HG03520 (cell line): Measurements from ENCODE around the gene OR4D9.
A peak's percentile ranks its signal among the peaks of the same experiment; 100 is the strongest.

ENCODE experiments used
- ATAC-seq: cut with Tn5 transposase; IDR thresholded peaks from one replicate; pipeline ENCODE4 v1.9.1; 2021; ENCODE audit warnings: mild to moderate bottlenecking, moderate library complexity; ENCODE audit not compliant: unreplicated experiment

The OR4D9 gene

DNA sequence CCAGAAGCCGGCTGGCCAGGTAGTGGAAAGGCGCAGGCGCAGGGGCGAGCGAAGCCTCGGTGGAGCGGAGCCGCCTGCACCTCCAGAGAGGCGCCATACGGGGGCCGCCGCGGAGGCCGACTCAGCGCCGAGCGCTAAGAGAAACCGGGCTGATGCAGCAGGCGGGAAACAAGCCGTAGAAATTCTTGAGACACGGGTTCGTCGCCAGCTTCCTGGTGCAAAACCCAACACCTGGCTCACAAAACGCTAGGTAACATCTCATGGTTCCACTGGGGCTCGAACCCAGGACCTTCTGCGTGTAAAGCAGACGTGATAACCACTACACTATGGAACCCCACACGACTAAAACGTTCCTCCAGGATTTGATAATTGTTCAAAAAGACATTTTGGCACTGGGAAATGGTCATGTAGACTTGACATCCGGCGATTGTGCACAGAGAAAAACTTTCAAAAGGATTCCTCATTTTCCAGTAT is 39.1 kb downstream of the OR4D9 start:
- ATAC-seq = peak; percentile 83

DNA sequence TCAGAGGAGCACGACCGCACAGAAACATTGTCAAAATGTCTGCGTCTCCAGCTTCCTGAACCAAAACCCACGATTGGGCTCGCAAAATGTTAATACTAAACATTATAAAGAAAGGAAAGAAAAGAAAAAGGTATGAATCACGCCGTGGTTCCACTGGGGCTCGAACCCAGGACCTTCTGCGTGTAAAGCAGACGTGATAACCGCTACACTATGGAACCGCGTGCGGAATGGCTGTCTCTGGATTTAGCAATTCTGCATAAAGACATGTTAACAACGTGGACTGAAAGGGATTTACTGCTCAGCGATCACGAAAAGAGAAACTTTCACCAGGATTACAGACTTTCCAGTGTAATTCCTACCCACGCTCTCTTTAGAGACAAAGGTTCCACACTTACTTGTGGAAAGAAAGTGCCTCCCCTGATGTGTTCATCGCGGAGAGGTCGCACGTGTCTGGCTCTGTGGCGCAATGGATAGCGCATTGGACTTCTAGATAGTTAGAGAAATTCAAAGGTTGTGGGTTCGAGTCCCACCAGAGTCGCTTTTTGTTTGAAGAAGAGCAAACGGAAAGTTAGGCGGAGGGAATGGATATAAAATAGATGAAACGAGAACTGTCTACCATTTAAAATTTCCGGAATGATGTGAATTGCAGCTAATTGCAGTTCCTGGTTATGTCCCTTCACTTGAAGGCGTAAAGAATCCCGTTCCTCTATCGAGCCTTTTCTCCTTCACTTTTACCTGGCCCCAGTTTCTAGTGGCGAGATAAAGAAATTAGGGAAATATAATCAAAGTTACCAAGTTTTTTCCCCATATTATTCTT is 39.7 kb downstream of the OR4D9 start:
- peak; percentile 29 for ATAC-seq

DNA sequence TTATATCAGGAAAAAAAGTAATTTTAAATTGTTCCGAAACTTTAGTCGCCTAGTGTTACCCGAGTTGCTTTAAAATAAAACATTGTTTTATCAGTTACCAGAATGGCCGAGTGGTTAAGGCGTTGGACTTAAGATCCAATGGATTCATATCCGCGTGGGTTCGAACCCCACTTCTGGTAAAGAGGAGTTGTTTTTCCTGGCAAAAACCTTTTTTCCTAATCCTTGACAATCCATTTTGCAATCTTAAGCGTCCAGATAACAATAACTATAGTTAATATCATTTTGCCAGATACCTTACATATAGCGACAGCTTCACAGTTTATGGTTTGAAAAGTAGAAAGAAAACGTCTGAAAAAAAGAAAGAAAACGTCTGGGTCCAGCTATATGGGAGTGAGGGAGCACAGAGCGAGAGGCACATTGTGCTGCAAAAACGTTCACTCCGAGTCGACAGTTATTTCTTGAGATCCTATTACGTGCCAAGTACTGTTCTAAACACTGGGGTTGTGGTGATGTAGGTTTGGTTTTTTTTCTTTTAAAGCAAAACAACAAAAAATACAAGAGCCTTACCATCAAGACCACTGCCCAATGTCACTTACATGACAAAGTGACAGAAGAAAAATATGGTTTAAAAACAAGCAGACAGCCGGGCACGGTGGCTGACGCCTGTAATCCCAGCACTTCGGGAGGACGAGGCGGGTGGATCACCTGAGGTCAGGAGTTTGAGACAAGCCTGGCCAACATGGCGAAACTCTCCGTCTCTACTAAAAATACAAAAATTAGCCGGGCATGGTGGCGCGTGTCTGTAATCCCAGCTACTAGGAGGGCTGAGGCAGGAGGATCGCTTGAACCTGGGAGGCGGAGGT is 40.6 kb downstream of the OR4D9 start:
- ATAC-seq = no peak

DNA sequence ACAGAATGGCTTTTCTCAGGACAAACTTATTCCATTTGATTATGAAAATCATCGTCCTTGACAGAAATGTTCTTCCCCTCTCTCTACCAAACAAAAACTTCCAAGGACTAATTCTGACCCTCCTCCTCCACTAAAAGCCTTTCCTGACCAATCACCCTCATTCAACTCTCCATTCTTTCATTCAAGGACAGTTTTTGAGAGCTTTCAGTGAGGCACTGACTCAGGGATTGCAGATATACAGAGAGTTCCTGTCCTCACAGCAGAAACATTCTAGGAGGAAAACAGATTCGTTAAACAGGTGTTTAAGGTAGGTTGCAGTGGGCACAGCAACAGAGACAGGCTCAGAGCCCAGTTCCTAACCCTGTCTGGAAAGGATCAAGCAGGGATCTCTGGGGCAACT is 41.5 kb downstream of the OR4D9 start:
- ATAC-seq = no peak

DNA sequence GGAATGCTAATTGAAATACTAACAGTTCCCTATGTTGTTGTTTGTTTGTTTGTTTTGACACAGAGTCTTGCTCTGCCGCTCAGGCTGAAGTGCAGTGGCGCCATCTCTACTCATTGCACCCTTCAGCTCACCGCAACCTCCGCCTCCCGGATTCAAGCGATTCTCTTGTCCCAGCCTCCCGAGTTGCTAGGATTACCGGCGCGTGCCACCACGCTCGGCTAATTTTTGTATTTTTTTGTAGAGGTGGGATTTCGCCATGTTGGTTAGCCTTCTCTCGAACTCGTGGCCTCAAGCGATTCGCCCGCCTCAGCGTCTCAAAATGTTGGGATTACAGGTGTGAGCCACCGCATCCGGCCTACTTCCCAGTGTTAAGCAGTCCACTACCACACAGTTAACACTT is 42.0 kb downstream of the OR4D9 start:
- no peak for ATAC-seq

DNA sequence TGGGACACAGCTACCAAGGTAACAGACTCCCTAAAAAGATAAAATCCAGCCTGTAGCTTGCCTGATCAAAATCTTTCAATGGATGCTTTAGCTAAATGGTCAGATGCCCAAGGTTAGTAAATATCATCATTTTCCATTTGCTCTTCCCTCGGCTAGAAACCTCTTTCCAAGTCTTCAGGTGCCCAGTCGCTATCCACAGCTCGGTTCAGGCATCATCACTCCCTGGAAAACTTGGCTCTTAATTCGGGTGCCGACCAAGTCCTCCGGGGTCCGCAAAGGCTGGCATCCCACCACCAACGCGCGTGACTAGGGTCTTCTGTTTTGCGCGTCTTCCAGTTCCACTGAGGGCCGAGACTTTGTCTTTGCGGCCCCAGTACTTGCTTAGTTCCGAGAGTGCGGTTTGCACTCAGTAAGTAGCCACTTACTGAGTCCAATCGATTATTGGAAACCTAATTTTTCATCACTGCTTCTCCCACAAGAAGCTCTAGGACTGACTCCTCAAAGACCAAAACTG is 44.3 kb downstream of the OR4D9 start:
- ATAC-seq = no peak

DNA sequence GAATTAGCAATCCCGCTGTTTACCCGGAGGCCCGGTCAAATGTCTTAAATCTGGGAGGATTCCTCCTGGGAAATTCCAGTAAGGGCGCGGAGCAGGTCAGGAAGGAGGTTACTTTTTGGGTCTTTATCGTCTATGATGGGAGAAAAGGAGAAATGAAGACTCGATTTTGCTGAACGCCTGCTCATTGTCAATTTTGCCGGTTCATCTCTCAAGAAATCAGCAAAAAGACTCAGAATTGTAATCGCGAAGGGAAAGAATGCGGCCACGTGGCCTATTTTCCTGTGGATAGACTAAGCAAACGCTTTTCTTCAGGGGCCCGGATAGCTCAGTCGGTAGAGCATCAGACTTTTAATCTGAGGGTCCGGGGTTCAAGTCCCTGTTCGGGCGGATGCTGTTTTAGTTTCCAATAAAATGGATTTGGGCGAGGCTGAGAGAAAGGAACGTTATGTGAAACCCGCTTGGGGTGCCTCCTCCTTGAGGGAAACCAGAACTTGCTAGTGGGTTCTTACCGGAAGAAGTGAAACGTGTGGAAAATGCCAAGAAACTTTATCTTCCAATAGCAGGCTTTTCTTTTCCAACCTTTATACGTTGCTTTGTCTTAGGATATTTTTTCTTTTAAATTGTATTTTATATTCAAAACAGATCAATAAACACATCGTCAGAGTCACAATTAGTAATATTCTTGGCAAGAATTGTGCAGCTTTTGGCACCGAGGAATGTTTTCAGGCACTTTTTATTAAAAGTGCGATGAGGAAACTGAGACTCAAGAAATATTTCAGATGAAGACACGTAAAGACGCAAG is 45.0 kb downstream of the OR4D9 start:
- no peak for ATAC-seq

DNA sequence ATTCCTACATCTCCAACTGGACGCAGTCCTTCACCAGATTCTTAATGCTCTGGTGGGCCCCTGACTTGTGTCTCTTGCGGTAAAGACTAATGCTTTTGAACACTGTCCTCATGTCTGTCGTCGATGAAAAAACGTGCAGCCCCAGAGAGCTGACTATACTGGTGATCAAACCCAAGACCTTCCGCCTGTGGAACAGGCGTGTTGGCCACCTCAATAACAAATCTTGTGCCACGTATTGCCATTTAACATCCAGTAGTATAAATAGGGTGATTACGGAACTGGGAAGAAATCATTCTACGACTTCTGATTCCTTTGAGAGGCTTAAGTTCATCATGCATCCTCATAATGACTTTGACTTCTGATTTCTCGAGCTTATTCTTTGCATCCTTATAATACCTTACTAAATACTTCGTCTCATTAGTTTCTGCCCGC is 45.6 kb downstream of the OR4D9 start:
- ATAC-seq = no peak

DNA sequence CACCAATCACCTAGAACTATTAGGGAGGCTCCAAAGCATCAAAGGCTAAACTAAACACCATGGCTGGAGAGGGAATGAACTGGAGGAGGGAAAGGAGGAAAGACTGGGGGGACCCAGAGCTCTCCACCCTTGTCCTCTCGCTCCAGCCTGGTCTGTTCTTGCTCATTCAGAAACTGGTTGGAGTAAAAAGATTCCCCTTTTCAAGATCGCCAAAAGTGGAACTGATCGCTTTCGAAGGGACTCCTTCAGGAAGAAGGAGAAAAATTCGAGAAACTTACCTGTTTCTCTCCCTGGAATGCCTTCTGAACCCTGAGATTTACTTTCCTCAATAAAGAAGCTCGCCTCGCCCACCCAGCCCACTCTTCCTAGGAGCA is 46.9 kb downstream of the OR4D9 start:
- no peak for ATAC-seq

DNA sequence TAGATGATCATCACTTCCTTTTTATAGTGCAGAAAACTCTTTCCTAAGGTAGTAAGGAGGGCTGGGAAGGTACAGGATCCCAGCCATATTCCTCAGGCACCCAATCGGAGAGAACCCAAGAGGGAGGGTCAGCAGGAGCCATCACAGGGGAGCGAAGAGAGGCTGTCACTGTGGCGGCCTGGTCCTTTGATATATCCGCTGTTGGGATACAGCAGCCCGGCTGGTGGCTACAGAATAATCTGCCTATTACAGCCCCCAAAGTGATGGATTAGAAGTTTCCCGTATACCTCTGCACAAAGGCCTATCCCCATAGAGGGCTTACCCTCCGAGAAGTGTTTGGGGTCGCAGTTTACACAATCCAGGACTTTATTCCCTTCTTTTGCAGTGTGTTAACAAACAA is 48.5 kb downstream of the OR4D9 start:
- no peak for ATAC-seq

DNA sequence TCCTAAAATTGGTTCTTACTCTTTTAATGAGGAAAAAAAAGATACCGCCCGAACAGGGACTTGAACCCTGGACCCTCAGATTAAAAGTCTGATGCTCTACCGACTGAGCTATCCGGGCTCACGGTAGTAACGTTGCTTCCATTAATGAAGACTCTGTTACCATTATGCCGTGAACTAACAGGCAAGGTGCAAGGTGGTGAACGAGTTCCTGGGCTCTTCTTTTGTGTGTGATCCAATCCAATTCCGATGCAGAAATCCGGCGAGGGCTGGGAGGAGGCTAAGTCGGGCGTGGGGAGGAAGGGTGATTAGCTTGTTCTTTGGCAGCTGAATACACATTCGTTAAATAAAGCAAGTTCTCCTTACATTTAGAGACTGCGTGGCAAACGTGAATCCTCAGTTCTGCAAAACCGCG is 49.0 kb downstream of the OR4D9 start:
- ATAC-seq = peak; percentile 29

DNA sequence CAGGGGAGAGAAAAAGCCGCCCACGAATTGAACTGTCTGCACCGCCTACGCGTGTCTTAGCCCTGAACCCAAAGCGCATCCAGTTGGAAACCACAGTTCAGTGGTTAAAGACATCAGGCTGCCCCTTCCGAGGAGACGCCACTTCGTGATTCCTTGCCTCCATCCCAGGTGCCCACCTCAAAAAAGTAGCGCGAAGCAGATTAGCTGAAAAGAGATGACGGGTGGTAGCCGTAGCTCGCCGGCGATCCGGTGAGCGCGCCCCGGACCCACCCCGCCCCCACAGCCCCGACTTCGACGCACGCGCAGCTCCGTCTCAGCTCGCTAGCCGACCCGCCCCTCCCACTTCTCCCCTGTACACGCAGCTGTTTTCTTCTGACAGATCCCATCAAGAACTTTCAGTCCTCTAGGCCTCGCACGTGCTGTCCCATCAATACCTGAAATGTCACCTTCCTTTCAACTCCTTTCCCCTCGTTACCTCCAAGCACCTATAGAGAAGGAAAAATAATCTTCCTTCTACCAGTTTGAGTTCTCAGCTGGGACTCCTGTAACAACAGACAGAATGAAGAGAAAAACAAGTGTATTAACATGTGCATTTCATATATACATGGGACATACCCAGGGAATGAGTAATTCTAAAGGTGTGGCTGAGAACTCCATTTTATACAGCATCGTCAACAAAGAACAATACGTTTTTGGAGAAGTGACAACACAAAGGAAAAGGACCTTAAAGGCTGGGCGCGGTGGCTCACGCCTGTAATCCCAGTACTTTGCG is 49.5 kb downstream of the OR4D9 start:
- peak; percentile 31 for ATAC-seq

DNA sequence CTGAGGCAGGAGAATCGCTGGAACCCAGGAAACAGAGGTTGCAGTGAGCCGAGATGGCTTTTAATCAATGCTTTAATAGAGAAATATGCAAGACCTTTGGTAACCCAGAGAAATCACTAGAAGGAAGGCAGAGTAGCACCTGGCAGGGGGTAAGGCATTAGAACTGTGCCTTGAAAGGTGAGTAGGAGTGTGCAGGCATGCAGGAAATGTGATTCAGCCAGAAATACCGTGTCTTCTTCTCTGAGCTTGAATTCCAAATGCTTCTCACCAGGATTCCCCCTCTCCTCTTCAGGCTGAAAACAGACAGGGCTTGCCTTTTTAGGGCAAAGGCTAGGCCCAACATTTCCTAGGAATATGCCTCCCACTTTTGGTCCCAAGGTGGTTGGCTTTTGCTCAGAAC is 51.0 kb downstream of the OR4D9 start:
- no peak for ATAC-seq
